Epidermal melanocyte (primary cell): ENCODE measurements around the gene RPS6KA3.
"Not testable (repeated sequence)": the region's sequence is repeated elsewhere in the genome, so short reads cannot be mapped to it uniquely, and the experiment has no call there.

Source experiments
- DNase-seq: peaks from one replicate; pipeline ENCODE4 v3.0.0; 2011; ENCODE audit warnings: low spot score; ENCODE audit not compliant: insufficient read length

RPS6KA3 gene

GRCh38 chrX:20147561-20147960 is 119.1 kb downstream of the RPS6KA3 start:
- no peak for DNase-seq

GRCh38 chrX:20144491-20144890 is 122.2 kb downstream of the RPS6KA3 start:
- DNase-seq, result no peak

GRCh38 chrX:20143561-20143960 is 123.1 kb downstream of the RPS6KA3 start:
- no peak for DNase-seq

- DNase-seq, result no peak
These were observed 123.6 kb downstream of the RPS6KA3 start for GRCh38 chrX:20143111-20143510.

- peak; percentile 38 for DNase-seq
These were observed 125.2 kb downstream of the RPS6KA3 start, which contains the start of gene EIF1AX for GRCh38 chrX:20141281-20142220. TSS of gene EIF1AX (minus strand) at chrX:20141838. CDS start at chrX:20141640, 198 bp downstream.

GRCh38 chrX:20140420-20140819 is 126.3 kb downstream of the RPS6KA3 start:
- DNase-seq, result no peak

- DNase-seq, result no peak
These were observed 126.7 kb downstream of the RPS6KA3 start for GRCh38 chrX:20139966-20140365.

- DNase-seq, result no peak
These were observed 130.8 kb downstream of the RPS6KA3 start for GRCh38 chrX:20135944-20136343.

GRCh38 chrX:20132666-20133065 is 134.0 kb downstream of the RPS6KA3 start:
- no peak for DNase-seq

- no peak for DNase-seq
These were observed 136.4 kb downstream of the RPS6KA3 start for GRCh38 chrX:20130357-20130756.

GRCh38 chrX:20129547-20129946 is 137.2 kb downstream of the RPS6KA3 start:
- DNase-seq, result no peak

- no peak for DNase-seq
These were observed 138.0 kb downstream of the RPS6KA3 start for GRCh38 chrX:20128670-20129069.

GRCh38 chrX:20127440-20127839 is 139.3 kb downstream of the RPS6KA3 start:
- not testable (repeated sequence) for DNase-seq

GRCh38 chrX:20126833-20127232 is 139.9 kb downstream of the RPS6KA3 start:
- not testable (repeated sequence) for DNase-seq

GRCh38 chrX:20124964-20125363 is 141.7 kb downstream of the RPS6KA3 start:
- no peak for DNase-seq

- no peak for DNase-seq
These were observed 148.5 kb downstream of the RPS6KA3 start for GRCh38 chrX:20118065-20118824.

- DNase-seq, result no peak
These were observed 150.0 kb downstream of the RPS6KA3 start, which contains the start of gene MAP7D2 for GRCh38 chrX:20116577-20117240. TSS of gene MAP7D2 (minus strand) at chrX:20116907. CDS start at chrX:20116879, 28 bp downstream.

GRCh38 chrX:20116087-20116576 is 150.6 kb downstream of the RPS6KA3 start:
- DNase-seq, result no peak

- DNase-seq, result no peak
These were observed 154.5 kb downstream of the RPS6KA3 start for GRCh38 chrX:20112022-20112774.

GRCh38 chrX:20111271-20111670 is 155.4 kb downstream of the RPS6KA3 start:
- no peak for DNase-seq
